GM12891 (cell line): ENCODE results near the gene XPOT.

Experiments used
- POLR2A ChIP-seq: IDR thresholded peaks from 2 replicates; pipeline ENCODE4 v1.6.1; 2011; ENCODE audit warnings: low read depth, low read length, control low read depth
- POLR2AphosphoS5 ChIP-seq: IDR thresholded peaks from 2 replicates; pipeline ENCODE4 v1.6.1; 2011; ENCODE audit warnings: low read depth, low read length, control low read depth

GRCh38 chr12:64412459-64412858, 8.3 kb downstream of the XPOT start:
- no peak for TF ChIP-seq POLR2A
- TF ChIP-seq POLR2AphosphoS5: no peak
